ENCODE data around the gene GAL3ST3. TPM values are rescaled to one million over a fixed set of nuclear protein-coding genes. Genes with fewer than 3 reads are reported as not detected.
"Not testable (repeated sequence)": the region's sequence is repeated elsewhere in the genome, so short reads cannot be mapped to it uniquely, and the experiment has no call there.

Gene GAL3ST3
- total RNA-seq, 4 donors from 2014 or later, result 49.2 to 154 (median 118) TPM

GRCh38 chr11:66026017-66026529, 22.9 kb downstream of the GAL3ST3 start, which contains the start of gene CATSPER1:
Gene CATSPER1 (minus strand): TSS chr11:66026479. CDS start chr11:66026379, 100 bp downstream.
- intact Hi-C loops (cut with DNase I), result no loop called here
- Histone ChIP-seq H3K4me3 (replicated peaks in 1 of 3) (no peak within 1 kb of the TSS), H3K9me3 (no peaks in the 10 kb centered on the region), H3K27ac (no peak within 1 kb of the TSS), H3K36me3 (no peaks in the 10 kb centered on the region), H3K4me1 (peaks cover 0 to 9% of the 10 kb centered on the region in 2 donors), H3K27me3 (no peaks in the 10 kb centered on the region)
- TF ChIP-seq POLR2A (IDR thresholded peaks at IDR 0.05) (no peak), CTCF (IDR thresholded peaks at IDR 0.05) (no peak)
- 90 to 93% methylated on average over 18 of the region's 18 CpGs for WGBS, 2 donors
- no peak for DNase-seq

DNA sequence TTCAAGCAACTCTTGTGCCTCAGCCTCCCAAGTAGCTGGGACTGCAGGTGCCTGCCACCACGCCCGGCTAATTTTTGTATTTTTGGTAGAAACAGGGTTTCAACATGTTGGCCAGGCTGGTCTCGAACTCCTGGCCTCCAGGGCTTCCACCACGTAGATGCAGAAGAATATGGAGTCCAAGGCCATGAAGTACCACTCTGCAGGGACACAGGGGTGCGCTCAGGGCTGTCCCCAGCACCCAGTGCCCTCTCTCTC, 25.8 kb downstream of the GAL3ST3 start:
- H3K27ac ChIP-seq; H3K4me3 ChIP-seq (replicated peaks in 1 of 3); H3K4me1 ChIP-seq; H3K27me3 ChIP-seq; intact Hi-C loops (cut with DNase I); DNase-seq; H3K36me3 ChIP-seq; H3K9me3 ChIP-seq: not testable (repeated sequence)
- 60 to 73% methylated on average over 5 of the region's 5 CpGs for WGBS, 2 donors

- no peaks in the 10 kb centered on the region for H3K36me3 ChIP-seq
- peaks cover 0 to 9% of the 10 kb centered on the region in 2 donors for H3K4me1 ChIP-seq
- H3K9me3 ChIP-seq, result no peaks in the 10 kb centered on the region
- no peak overlapping the region for H3K27ac ChIP-seq
- TF ChIP-seq POLR2A (IDR thresholded peaks at IDR 0.05) (no peak), CTCF (IDR thresholded peaks at IDR 0.05) (peak; percentile 84 to 99 (median 96))
- H3K27me3 ChIP-seq, result no peaks in the 10 kb centered on the region
- intact Hi-C loops (cut with DNase I), result no loop called here
- WGBS, 2 donors, result 20 to 27% methylated on average over 34 to 39 of the region's 46 CpGs
- peak; percentile 69 to 75 for DNase-seq
- H3K4me3 ChIP-seq (replicated peaks in 1 of 3), result no peak overlapping the region
Observed at GRCh38 chr11:66022401-66023185, 26.4 kb downstream of the GAL3ST3 start.

- 86 to 87% methylated on average over 17 to 20 of the region's 25 CpGs for whole genome bisulfite sequencing, 2 donors
- Histone ChIP-seq H3K27ac (no peak overlapping the region), H3K36me3 (no peaks in the 10 kb centered on the region), H3K9me3 (no peaks in the 10 kb centered on the region), H3K4me1 (peaks cover 0 to 9% of the 10 kb centered on the region in 2 donors), H3K27me3 (no peaks in the 10 kb centered on the region), H3K4me3 (replicated peaks in 1 of 3) (no peak overlapping the region)
- no peak for DNase-seq
- intact Hi-C loops (cut with DNase I), result no loop called here
- TF ChIP-seq POLR2A (IDR thresholded peaks at IDR 0.05) (no peak), CTCF (IDR thresholded peaks at IDR 0.05) (no peak)
Observed at GRCh38 chr11:66020618-66021357, 28.2 kb downstream of the GAL3ST3 start.

- H3K4me3 ChIP-seq (replicated peaks in 1 of 3), result no peak overlapping the region
- H3K9me3 ChIP-seq, result no peaks in the 10 kb centered on the region
- intact Hi-C loops (cut with DNase I), result no loop called here
Observed at GRCh38 chr11:66020212-66020611, 28.7 kb downstream of the GAL3ST3 start.

More at GRCh38 chr11:66020212-66020611, 28.7 kb downstream of the GAL3ST3 start:
- TF ChIP-seq CTCF (IDR thresholded peaks at IDR 0.05) (no peak), POLR2A (IDR thresholded peaks at IDR 0.05) (no peak)
- DNase-seq, result no peak
- H3K27me3 ChIP-seq, result no peaks in the 10 kb centered on the region
- no peaks in the 10 kb centered on the region for H3K36me3 ChIP-seq
- H3K4me1 ChIP-seq, result peaks cover 0 to 9% of the 10 kb centered on the region in 2 donors
- 65 to 76% methylated on average over 8 of the region's 8 CpGs for whole genome bisulfite sequencing, 2 donors
- H3K27ac ChIP-seq, result no peak overlapping the region

Measured in thyroid gland (tissue), 4 donors.